ENCODE measurements around the gene MAPK8IP1.

MAPK8IP1 gene

DNA sequence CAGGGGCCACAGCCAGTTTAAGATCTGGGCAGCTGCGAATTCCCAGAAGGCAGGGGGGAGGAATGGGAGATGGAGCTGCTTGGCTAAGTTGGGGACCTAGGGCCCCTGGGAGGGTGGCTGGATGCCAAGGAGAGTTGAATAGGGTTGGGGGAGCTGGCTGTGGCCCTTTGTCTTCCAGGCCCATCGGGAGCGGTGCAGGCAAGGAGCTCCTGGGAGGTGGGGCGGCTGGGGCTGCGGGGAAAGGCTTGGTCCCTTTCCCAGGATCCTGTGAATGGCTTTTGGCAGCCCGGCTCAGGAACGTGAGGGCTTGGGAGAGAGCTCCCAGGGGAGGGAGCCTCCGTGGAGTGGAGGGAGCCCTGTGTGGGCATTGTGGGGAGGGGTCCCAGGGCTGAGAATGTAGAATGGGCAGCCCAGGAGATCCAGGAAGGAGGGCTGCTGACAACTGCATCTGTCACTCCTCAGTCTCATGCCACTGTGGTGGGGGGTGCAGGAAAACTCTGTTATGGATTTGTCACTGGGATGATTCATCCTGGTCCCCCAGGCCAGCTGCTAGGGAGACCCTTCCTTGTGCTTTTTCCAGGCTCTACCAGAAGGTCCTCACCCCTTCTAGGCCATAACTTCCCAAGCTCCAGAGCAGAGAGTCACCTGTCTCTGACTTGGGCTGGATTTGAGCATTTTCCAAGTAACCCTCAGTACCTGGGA, 15.6 kb downstream of the MAPK8IP1 start (continued):
- TF ChIP-seq, protein P1, sequence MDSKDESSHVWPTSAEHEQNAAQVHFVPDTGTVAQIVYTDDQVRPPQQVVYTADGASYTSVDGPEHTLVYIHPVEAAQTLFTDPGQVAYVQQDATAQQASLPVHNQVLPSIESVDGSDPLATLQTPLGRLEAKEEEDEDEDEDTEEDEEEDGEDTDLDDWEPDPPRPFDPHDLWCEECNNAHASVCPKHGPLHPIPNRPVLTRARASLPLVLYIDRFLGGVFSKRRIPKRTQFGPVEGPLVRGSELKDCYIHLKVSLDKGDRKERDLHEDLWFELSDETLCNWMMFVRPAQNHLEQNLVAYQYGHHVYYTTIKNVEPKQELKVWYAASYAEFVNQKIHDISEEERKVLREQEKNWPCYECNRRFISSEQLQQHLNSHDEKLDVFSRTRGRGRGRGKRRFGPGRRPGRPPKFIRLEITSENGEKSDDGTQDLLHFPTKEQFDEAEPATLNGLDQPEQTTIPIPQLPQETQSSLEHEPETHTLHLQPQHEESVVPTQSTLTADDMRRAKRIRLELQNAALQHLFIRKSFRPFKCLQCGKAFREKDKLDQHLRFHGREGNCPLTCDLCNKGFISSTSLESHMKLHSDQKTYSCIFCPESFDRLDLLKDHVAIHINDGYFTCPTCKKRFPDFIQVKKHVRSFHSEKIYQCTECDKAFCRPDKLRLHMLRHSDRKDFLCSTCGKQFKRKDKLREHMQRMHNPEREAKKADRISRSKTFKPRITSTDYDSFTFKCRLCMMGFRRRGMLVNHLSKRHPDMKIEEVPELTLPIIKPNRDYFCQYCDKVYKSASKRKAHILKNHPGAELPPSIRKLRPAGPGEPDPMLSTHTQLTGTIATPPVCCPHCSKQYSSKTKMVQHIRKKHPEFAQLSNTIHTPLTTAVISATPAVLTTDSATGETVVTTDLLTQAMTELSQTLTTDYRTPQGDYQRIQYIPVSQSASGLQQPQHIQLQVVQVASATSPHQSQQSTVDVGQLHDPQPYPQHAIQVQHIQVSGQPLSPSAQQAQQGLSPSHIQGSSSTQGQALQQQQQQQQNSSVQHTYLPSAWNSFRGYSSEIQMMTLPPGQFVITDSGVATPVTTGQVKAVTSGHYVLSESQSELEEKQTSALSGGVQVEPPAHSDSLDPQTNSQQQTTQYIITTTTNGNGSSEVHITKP (tag by site-specific recombination; IDR thresholded peaks at IDR 0.05): no peak
- TF ChIP-seq ZNF311 (tag by site-specific recombination; IDR thresholded peaks at IDR 0.05; ENCODE audit: borderline replicate concordance): no peak
- TF ChIP-seq, protein P2, sequence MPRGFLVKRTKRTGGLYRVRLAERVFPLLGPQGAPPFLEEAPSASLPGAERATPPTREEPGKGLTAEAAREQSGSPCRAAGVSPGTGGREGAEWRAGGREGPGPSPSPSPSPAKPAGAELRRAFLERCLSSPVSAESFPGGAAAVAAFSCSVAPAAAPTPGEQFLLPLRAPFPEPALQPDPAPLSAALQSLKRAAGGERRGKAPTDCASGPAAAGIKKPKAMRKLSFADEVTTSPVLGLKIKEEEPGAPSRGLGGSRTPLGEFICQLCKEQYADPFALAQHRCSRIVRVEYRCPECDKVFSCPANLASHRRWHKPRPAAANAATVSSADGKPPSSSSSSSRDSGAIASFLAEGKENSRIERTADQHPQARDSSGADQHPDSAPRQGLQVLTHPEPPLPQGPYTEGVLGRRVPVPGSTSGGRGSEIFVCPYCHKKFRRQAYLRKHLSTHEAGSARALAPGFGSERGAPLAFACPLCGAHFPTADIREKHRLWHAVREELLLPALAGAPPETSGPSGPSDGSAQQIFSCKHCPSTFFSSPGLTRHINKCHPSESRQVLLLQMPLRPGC (tag by site-specific recombination; IDR thresholded peaks at IDR 0.05): no peak
- TF ChIP-seq GLI4 (tag by site-specific recombination; IDR thresholded peaks at IDR 0.05): no peak
- TF ChIP-seq GLIS2 (tag by site-specific recombination; IDR thresholded peaks at IDR 0.05): no peak
- TF ChIP-seq ZNF223 (tag by site-specific recombination; IDR thresholded peaks at IDR 0.05): peak; percentile 43; the same call in 1 of the 2 replicates
- TF ChIP-seq, protein P3, sequence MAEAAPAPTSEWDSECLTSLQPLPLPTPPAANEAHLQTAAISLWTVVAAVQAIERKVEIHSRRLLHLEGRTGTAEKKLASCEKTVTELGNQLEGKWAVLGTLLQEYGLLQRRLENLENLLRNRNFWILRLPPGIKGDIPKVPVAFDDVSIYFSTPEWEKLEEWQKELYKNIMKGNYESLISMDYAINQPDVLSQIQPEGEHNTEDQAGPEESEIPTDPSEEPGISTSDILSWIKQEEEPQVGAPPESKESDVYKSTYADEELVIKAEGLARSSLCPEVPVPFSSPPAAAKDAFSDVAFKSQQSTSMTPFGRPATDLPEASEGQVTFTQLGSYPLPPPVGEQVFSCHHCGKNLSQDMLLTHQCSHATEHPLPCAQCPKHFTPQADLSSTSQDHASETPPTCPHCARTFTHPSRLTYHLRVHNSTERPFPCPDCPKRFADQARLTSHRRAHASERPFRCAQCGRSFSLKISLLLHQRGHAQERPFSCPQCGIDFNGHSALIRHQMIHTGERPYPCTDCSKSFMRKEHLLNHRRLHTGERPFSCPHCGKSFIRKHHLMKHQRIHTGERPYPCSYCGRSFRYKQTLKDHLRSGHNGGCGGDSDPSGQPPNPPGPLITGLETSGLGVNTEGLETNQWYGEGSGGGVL (tag by site-specific recombination; IDR thresholded peaks at IDR 0.05): peak; percentile 52
- TF ChIP-seq ZNF423 (tag by site-specific recombination; IDR thresholded peaks at IDR 0.05): no peak
- peak; percentile 38; the same call in 1 of the 2 replicates for TF ChIP-seq ZNF600 (tag by site-specific recombination; IDR thresholded peaks at IDR 0.05)
- peak; percentile 41; the same call in 1 of the 2 replicates for TF ChIP-seq ZNF76 (tag by site-specific recombination; IDR thresholded peaks at IDR 0.05; ENCODE audit: borderline replicate concordance, low read depth)

DNA sequence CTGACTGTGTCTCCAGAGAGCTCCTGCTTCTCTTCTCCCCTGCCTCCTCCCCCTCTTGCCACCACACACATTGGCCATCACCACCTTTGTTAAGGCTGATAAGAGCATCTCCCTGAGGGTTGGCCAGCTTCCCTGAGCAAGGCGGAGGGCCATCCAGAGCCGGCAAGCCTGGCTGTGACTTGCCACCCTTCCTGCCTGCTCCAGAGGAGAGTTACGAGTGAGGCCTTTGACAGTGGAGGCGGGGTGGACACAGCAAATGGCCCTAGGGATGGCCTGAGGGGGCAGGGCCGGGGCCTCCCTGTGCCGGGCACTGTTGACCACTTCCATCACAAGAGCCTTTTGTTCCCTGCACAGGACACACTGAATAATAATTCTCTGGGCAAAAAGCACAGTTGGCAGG, 16.2 kb downstream of the MAPK8IP1 start:
- H3K4me1 ChIP-seq (ENCODE audit: control insufficient read depth, insufficient read depth, low read length): peaks cover 4% of the 10 kb centered on the region; the same call in 1 of the 2 replicates
- ChIA-PET POLR2A (interaction anchor here (1.6 kb wide), 1 partner anchor 16 kb away, joined by 8 read pairs; the partner anchor contains the start of gene PEX16), CTCF (interaction anchor here (0.7 to 1.2 kb wide), 2 partner anchors 28 to 91 kb away, joined by 4 read pairs; no protein-coding TSS in a partner anchor)
- no peak overlapping the region for H3K4me3 ChIP-seq (ENCODE audit: low read depth, low read length)
- no peak overlapping the region for H3K27ac ChIP-seq (ENCODE audit: extremely low read depth, low read depth, low read length)
- H3K9me3 ChIP-seq (ENCODE audit: control insufficient read depth, insufficient read depth, low read depth, low read length): no peaks in the 10 kb centered on the region
- peaks cover 0 to 29% of the 10 kb centered on the region in 2 experiments; a peak in 1 of 3 replicates for H3K36me3 ChIP-seq (ENCODE audit: control insufficient read depth in 2 of 2, insufficient read depth in 1 of 2, low read length in 2 of 2)
- TF ChIP-seq ZNF571 (tag by site-specific recombination; IDR thresholded peaks at IDR 0.05) (no peak), ZNF530 (tag by site-specific recombination; IDR thresholded peaks at IDR 0.05; ENCODE audit: low read depth) (no peak), ZFHX2 (tag by site-specific recombination; conservative IDR thresholded peaks at IDR 0.05) (no peak), BCL11B (tag by site-specific recombination; IDR thresholded peaks at IDR 0.05; ENCODE audit: low read depth) (no peak), HOXA7 (CRISPR knock-in tag; IDR thresholded peaks at IDR 0.05; ENCODE audit: borderline replicate concordance) (no peak)
- TF ChIP-seq, protein P4, sequence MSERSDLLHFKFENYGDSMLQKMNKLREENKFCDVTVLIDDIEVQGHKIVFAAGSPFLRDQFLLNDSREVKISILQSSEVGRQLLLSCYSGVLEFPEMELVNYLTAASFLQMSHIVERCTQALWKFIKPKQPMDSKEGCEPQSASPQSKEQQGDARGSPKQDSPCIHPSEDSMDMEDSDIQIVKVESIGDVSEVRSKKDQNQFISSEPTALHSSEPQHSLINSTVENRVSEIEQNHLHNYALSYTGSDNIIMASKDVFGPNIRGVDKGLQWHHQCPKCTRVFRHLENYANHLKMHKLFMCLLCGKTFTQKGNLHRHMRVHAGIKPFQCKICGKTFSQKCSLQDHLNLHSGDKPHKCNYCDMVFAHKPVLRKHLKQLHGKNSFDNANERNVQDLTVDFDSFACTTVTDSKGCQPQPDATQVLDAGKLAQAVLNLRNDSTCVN (tag by site-specific recombination; optimal IDR thresholded peaks at IDR 0.05): no peak
- TF ChIP-seq, protein P5, sequence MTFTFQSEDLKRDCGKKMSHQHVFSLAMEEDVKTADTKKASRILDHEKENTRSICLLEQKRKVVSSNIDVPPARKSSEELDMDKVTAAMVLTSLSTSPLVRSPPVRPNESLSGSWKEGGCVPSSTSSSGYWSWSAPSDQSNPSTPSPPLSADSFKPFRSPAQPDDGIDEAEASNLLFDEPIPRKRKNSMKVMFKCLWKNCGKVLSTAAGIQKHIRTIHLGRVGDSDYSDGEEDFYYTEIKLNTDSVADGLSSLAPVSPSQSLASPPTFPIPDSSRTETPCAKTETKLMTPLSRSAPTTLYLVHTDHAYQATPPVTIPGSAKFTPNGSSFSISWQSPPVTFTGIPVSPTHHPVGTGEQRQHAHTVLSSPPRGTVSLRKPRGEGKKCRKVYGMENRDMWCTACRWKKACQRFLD (tag by site-specific recombination; IDR thresholded peaks at IDR 0.05): no peak
- TF ChIP-seq, protein P6, sequence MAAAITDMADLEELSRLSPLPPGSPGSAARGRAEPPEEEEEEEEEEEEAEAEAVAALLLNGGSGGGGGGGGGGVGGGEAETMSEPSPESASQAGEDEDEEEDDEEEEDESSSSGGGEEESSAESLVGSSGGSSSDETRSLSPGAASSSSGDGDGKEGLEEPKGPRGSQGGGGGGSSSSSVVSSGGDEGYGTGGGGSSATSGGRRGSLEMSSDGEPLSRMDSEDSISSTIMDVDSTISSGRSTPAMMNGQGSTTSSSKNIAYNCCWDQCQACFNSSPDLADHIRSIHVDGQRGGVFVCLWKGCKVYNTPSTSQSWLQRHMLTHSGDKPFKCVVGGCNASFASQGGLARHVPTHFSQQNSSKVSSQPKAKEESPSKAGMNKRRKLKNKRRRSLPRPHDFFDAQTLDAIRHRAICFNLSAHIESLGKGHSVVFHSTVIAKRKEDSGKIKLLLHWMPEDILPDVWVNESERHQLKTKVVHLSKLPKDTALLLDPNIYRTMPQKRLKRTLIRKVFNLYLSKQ (tag by site-specific recombination; IDR thresholded peaks at IDR 0.05; ENCODE audit: borderline replicate concordance): no peak
- TF ChIP-seq, protein P7, sequence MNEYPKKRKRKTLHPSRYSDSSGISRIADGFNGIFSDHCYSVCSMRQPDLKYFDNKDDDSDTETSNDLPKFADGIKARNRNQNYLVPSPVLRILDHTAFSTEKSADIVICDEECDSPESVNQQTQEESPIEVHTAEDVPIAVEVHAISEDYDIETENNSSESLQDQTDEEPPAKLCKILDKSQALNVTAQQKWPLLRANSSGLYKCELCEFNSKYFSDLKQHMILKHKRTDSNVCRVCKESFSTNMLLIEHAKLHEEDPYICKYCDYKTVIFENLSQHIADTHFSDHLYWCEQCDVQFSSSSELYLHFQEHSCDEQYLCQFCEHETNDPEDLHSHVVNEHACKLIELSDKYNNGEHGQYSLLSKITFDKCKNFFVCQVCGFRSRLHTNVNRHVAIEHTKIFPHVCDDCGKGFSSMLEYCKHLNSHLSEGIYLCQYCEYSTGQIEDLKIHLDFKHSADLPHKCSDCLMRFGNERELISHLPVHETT (tag by site-specific recombination; IDR thresholded peaks at IDR 0.05): no peak

Data from HEK293 (cell line).